ENCODE measurements around the gene ATP6V0C. TPM values are rescaled to one million over a fixed set of nuclear protein-coding genes. Genes with fewer than 3 reads are reported as not detected.
"Not testable (repeated sequence)": the region's sequence is repeated elsewhere in the genome, so short reads cannot be mapped to it uniquely, and the experiment has no call there.

ATP6V0C gene
- total RNA-seq, 1 donor from 2014 or later = 13.2 TPM

DNA sequence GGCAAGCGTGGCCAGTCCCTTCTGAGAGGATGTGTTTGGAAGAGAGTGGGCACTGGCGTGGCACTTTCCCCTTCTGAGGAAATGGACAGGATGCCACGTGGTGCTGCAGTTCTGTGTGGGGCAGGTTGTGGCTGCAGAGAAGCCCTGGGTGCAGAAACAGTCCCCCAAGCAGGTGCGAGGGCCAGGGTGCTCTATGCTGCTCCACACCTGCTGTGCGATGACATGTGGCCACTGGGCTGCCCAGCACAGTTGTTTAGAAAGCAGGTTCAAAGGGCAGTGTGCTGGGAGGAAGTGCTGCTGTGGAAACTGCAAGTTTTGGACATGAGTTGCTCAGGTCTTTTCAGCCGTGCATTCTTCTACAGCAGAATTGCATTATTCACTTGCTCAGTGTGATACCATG, 27.7 kb downstream of the ATP6V0C start:
- not testable (repeated sequence) for DNase-seq (ENCODE audit: low spot score)

DNA sequence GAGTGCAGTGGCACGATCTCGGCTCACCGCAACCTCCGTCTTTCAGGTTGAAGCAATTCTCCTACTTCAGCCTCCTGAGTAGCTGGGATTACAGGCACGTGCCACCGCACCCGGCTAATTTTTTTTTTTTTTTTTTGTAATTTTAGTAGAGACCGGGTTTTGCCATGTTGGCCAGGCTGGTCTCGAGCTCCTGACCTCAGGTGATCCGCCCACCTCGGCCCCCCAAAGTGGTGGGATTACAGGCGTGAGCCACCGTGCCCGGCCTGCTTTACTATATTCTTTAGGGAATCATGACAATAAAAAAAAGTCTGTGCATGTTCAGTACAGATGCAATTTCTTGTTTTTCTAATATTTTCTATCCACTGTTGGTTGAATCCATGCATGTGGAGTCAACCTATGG, 30.0 kb downstream of the ATP6V0C start:
- DNase-seq (ENCODE audit: low spot score) = not testable (repeated sequence)

DNA sequence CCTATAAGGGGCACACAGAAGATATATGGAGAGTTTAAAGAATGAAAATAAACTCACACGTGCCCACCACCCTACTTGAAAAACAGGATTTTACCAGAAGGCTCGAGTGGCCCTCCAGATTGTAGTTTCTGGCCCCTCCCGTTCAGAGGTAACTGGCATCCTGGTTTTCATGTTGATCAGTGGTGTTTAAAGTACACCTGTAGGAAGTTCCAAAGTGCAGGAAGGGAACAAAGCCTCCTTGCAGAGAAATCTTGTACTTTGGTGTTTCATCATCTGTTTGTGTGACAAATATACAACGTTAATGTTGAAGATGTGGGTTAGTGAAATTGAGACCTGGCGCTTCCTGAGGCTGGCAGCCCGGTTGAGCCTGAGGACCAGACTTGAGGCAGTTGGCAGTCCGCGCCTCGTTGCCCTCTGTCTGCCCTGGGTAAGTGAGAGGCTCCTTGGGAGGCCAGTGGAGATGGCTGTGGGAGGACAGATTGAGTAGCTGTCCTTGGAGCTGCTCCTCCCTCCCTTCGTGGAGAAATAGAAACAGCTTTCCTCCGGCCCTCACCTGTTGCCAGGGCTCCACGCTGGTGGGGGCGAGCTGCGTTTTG, 36.6 kb downstream of the ATP6V0C start:
- DNase-seq (ENCODE audit: low spot score) = not testable (repeated sequence)

DNA sequence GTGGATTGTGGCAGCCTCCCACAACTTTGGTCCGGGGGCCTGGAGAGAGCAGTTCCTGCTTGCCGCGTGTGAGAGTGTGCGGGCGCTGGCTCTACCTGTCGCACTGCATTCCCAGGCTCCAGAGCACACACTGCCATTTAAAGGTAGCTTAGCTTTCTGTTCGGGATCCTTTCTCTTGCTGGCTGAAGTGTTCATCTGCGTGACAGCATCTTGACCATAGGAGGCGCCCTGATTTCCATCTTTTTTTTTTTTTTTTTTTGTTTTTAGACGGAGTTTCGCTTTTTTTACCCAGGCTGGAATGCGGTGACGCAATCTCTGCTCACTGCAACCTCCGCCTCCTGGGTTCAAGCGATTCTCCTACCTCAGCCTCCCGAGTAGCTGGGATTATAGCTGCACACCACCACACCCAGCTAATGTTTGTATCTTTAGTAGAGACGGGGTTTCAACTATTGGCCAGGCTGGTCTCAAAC, 37.7 kb downstream of the ATP6V0C start:
- DNase-seq (ENCODE audit: low spot score) = peak; percentile 27

DNA sequence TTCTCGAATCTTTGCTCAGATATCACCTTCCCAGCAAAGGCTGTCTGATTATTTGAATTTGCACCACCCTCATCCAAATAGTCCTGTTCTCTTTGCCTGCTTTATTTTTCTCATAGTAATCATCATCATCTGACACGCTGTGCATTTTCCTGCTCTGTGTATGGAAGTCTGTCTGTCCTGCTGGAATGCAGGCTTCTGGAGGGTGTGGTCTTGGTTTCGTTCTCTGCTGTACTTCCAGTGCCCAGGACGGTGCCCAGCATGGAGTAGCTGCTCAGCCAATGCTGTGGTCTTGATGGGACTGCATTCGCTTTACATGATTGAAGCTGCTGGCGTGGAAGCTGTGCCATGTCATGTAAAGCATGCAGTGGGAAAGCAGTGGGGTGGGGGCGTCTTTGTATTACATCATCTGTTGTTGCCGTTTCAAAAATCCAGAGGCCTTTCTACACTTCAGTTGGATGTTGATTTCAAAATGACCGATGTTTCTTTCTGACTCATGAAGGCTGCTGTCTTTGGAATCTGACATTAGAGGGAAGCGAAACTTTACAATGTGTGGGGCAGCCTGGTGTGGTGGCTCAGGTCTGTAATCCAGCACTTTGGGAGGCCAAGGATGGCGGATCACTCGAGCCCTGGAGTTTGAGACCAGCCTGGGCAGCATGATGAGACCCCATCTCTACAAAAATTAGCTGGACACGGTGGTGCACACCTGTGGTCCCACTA, 41.1 kb downstream of the ATP6V0C start:
- DNase-seq (ENCODE audit: low spot score) = not testable (repeated sequence)

DNA sequence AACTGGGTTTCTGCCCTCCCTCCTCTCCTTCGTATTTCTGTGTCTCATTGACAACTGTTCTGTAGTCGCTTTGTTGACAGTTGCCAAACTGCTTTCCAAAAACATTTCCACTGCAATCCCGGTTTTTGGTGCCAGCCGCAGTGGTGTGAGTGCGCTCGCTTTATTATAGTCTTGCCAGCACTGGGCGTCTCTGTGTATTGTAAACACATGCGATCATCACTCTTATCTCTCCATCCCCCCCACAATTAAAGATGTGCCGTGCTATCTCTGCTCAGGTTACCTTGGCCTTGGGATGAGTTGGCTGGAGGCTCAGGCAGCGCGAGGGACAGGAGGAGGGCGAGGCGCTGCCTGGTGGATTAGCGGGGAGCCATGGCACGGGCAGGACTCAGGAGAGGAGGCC, 43.4 kb downstream of the ATP6V0C start:
- DNase-seq (ENCODE audit: low spot score) = not testable (repeated sequence)

DNA sequence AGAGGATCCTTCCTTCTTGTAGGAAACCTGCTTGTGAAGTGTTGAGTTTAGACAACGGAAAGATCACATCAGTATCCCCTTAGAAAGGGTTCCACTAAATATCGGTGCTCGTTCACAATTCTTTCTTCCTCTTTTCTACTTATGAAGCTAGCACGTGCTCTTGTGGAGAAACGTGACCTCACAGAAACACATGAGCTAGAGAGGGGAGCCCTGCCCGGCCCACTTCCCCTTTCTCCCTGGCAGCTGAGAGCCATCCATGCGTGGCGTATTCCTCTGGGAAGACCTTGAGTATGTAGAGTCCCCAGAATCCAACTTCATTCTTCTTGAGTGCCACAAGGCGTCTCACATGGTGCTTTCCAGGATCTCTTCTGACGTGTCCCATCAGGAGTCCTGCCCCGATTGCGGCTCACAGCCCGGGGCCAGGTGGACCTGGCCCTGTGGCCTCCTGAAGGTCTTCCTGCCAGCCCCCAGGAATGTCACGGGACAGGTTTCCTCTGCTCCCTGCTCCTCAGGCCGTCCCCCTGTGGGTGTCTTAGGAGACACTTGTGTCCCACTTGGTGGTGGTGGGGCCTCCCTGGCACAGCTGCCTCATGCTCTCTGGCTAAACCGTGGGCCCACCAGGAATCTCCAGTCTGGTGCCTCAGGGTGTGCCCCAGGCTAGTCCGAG, 46.5 kb downstream of the ATP6V0C start:
- not testable (repeated sequence) for DNase-seq (ENCODE audit: low spot score)

DNA sequence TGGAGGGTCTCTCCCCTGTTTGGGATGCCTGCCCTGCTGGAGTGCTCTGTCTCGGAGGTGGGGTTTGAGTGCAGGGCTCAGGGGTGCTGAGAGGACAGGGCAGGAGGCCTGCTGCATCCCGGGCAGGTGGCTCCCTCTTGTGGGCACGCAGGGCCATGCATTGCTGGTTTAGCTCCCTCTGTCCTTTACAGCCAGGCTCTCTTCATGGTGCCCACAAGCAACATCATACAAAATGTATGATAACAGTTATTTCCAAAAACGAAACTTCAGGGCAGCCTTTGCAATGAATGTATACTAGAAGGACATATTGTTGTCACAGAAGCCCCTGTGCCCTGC, 47.0 kb downstream of the ATP6V0C start:
- not testable (repeated sequence) for DNase-seq (ENCODE audit: low spot score)

DNA sequence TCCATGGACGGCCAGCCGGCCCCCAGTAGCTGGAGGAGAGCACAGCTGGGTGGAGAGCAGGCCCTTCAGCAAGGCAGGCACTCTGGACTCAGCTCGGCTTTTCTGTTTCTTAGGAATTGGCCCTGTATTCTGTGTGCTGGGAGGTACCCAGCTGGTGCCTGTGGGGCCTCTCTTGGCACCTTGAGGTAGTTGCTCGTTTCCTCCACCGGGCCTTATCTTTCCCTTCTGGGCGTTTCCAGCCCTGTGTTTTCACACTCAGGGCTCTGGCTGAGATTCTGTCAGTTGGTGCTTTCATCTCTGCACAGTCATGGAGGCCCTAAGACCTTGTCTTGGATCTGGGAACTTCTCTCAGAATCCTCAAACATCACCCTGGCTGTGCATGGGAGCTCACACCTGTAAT, 53.8 kb downstream of the ATP6V0C start:
- DNase-seq (ENCODE audit: low spot score) = not testable (repeated sequence)

DNA sequence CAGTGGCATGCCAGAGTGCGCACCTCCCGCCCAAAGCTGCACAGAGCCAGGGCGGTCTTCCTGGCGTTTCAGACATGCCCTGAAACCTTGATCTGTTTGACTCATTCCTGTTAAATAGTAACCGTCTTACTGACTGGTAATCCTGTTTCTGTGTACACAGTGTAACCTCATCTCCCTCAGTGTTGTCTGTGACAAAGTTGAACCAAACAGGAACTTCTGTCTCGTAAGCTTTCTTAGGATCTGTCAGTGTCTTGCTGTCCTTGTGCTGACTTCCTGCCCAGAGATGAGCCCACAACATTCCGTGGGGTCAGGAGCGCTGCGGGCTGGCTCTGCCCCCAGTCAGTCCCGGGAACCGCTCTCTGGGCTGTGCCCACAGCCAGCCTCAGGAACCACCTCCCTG, 54.8 kb downstream of the ATP6V0C start:
- DNase-seq (ENCODE audit: low spot score) = not testable (repeated sequence)

Other genes starting within 250 kb of the ATP6V0C start
- 51.3 TPM for gene RNPS1, start 245.8 kb upstream of the ATP6V0C start, total RNA-seq (ENCODE audit: insufficient read depth, low replicate concordance)
- gene ABCA3, start 173.2 kb upstream of the ATP6V0C start, total RNA-seq (ENCODE audit: insufficient read depth, low replicate concordance) = 0.72 TPM
- gene CCNF, start 84.5 kb upstream of the ATP6V0C start, total RNA-seq (ENCODE audit: insufficient read depth, low replicate concordance) = 6.3 TPM
- 1.2 TPM for gene TEDC2, start 53.8 kb upstream of the ATP6V0C start, total RNA-seq (ENCODE audit: insufficient read depth, low replicate concordance)
- gene NTN3, start 42.7 kb upstream of the ATP6V0C start, total RNA-seq (ENCODE audit: insufficient read depth, low replicate concordance) = 5.3 TPM
- 9.6 TPM for gene TBC1D24, start 38.8 kb upstream of the ATP6V0C start, total RNA-seq (ENCODE audit: insufficient read depth, low replicate concordance)
- 11.8 TPM for gene AMDHD2, start 6.4 kb downstream of the ATP6V0C start, total RNA-seq (ENCODE audit: insufficient read depth, low replicate concordance)
- 0.96 TPM for gene CEMP1, start 17.5 kb downstream of the ATP6V0C start, total RNA-seq (ENCODE audit: insufficient read depth, low replicate concordance)
- 9.9 TPM for gene PDPK1, start 24.1 kb downstream of the ATP6V0C start, total RNA-seq (ENCODE audit: insufficient read depth, low replicate concordance)
- 9.6 TPM for gene KCTD5, start 168.6 kb downstream of the ATP6V0C start, total RNA-seq (ENCODE audit: insufficient read depth, low replicate concordance)
- gene PRSS27, start 206.3 kb downstream of the ATP6V0C start, total RNA-seq (ENCODE audit: insufficient read depth, low replicate concordance) = 1.4 TPM
- gene SRRM2, start 238.7 kb downstream of the ATP6V0C start, total RNA-seq (ENCODE audit: insufficient read depth, low replicate concordance) = 123 TPM

All from umbilical cord (tissue), 2 donors.